Ovary (tissue), 3 donors: Measurements from ENCODE around the gene PTPN14.

ENCODE experiments used
- EP300 ChIP-seq: sonication (generic); formaldehyde crosslinking; IDR thresholded peaks from one replicate; pipeline ENCODE4 v1.6.1; 2017; ENCODE audit warnings: antibody characterized with exemption
- POLR2A ChIP-seq: fragments of 450-650 bp; IDR thresholded peaks from one replicate; pipeline ENCODE4 v1.6.1; 2017; ENCODE audit warnings: antibody characterized with exemption, mild to moderate bottlenecking, moderate library complexity
- TF ChIP-seq, protein P1 (sequence below), 3 donors: fragments of 450-650 bp in 2 of 3; fragments of 200-600 bp in 1 of 3; IDR thresholded peaks; one replicate each; pipeline versions ENCODE4 v1.5.1 to v1.8.0; 2016 to 2022; ENCODE audit warnings: antibody characterized with exemption in 3 of 3, mild to moderate bottlenecking in 1 of 3
- donor health status: DM: no; HTN: no; CAD: no.

DNA sequence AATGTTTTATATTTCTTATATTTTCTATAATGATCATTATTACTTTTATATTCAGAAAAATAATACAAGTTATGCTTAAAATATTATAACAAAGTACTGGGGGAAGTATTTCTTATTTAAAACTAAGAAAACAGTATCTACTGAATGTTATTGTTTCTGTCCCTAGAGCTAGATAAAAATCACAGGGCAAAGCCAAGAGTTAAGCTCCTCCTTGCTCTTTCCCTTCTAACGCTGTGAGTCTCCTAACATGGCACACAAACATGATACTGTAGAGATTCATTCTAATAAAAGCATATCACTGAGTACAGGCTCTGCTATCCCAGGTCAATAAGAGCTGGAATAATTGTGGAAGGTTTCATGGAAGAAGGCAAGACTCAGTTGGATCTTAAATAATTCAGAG, 53.4 kb downstream of the PTPN14 start:
- TF ChIP-seq, protein P1, sequence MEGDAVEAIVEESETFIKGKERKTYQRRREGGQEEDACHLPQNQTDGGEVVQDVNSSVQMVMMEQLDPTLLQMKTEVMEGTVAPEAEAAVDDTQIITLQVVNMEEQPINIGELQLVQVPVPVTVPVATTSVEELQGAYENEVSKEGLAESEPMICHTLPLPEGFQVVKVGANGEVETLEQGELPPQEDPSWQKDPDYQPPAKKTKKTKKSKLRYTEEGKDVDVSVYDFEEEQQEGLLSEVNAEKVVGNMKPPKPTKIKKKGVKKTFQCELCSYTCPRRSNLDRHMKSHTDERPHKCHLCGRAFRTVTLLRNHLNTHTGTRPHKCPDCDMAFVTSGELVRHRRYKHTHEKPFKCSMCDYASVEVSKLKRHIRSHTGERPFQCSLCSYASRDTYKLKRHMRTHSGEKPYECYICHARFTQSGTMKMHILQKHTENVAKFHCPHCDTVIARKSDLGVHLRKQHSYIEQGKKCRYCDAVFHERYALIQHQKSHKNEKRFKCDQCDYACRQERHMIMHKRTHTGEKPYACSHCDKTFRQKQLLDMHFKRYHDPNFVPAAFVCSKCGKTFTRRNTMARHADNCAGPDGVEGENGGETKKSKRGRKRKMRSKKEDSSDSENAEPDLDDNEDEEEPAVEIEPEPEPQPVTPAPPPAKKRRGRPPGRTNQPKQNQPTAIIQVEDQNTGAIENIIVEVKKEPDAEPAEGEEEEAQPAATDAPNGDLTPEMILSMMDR (IDR thresholded peaks at IDR 0.05), result no peak
- TF ChIP-seq POLR2A, result no peak
- TF ChIP-seq EP300, result no peak
